ENCODE data around the gene YIPF4.
"Not testable (repeated sequence)": the region's sequence is repeated elsewhere in the genome, so short reads cannot be mapped to it uniquely, and the experiment has no call there.

Gene YIPF4

DNA sequence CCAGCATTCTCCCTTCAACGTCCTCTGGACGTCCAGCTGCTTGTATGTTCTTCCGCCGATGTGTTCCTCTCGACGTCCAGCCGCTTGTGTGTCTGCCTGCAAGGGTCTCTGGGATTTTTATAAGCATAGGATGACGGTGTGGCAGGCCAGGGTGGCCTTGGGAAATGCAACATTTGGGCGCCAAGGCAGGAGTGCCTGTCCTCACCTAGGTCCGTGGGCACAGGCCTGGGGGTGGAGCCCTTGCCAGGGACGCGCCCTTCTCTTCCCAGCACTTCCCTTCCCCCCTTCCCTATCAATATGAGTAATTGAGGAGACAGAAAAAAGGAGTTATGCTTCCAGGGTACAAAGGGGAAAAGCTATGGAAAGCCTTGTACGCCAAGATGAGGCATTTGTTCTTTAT is 19.5 kb upstream of the YIPF4 start:
- H3K9me3 ChIP-seq (replicated peaks; ENCODE audit: low read length) = no peaks in the 10 kb centered on the region
- H3K36me3 ChIP-seq (ENCODE audit: insufficient read depth, low read length) = no peaks in the 10 kb centered on the region
- H3K4me1 ChIP-seq (ENCODE audit: control insufficient read depth, insufficient read depth, low read length) = no peaks in the 10 kb centered on the region
- H3K4me2 ChIP-seq (ENCODE audit: low read length) = no peak overlapping the region
- H3K4me3 ChIP-seq (ENCODE audit: low read length) = no peak overlapping the region
- no peak overlapping the region for H3K9ac ChIP-seq (ENCODE audit: low read depth, low read length)
- H3K27me3 ChIP-seq (ENCODE audit: control insufficient read depth, insufficient read depth, low read length) = peaks cover 7% of the 10 kb centered on the region

GRCh38 chr2:32260376-32260775 is 17.3 kb upstream of the YIPF4 start:
- peaks cover 13% of the 10 kb centered on the region for H3K27me3 ChIP-seq (ENCODE audit: control insufficient read depth, insufficient read depth, low read length)
- H3K9ac ChIP-seq (ENCODE audit: low read depth, low read length) = no peak overlapping the region
- H3K4me3 ChIP-seq (ENCODE audit: low read length) = no peak overlapping the region
- H3K36me3 ChIP-seq (ENCODE audit: insufficient read depth, low read length) = no peaks in the 10 kb centered on the region
- H3K9me3 ChIP-seq (replicated peaks; ENCODE audit: low read length) = no peaks in the 10 kb centered on the region
- H3K4me1 ChIP-seq (ENCODE audit: control insufficient read depth, insufficient read depth, low read length) = no peaks in the 10 kb centered on the region
- H3K4me2 ChIP-seq (ENCODE audit: low read length) = no peak overlapping the region

DNA sequence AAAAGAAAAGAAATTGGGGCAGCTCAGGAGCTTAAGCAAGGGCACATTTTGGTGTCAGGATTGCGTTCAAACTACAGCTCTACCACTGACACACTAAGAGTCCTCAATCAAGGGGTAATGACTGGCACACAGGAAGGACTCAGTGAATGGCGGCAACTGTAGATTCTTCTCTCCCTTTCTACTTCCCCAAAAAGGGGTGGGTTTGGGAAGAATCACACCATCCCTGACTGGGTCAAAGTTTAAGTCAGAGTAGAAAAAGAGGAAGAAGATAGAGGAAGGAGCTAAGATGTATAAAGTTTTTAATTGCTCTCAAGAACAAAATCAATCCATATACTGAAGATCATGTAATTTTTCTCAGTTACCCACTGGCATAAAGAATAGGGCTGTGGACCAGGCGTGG is 15.6 kb upstream of the YIPF4 start:
- Histone ChIP-seq H3K4me2 (ENCODE audit: low read length) (no peak overlapping the region), H3K27me3 (ENCODE audit: control insufficient read depth, insufficient read depth, low read length) (peaks cover 16% of the 10 kb centered on the region), H3K4me3 (ENCODE audit: low read length) (no peak overlapping the region), H3K9ac (ENCODE audit: low read depth, low read length) (no peak overlapping the region), H3K36me3 (ENCODE audit: insufficient read depth, low read length) (no peaks in the 10 kb centered on the region), H3K4me1 (ENCODE audit: control insufficient read depth, insufficient read depth, low read length) (no peaks in the 10 kb centered on the region), H3K9me3 (replicated peaks; ENCODE audit: low read length) (no peaks in the 10 kb centered on the region)

GRCh38 chr2:32264422-32265105 is 13.1 kb upstream of the YIPF4 start, which contains the start of gene NLRC4:
Gene NLRC4, minus strand, starts transcription at chr2:32264886. Its CDS starts 8,111 bp downstream, at chr2:32256775.
- H3K36me3 ChIP-seq (ENCODE audit: insufficient read depth, low read length) = no peaks in the 10 kb centered on the region
- no peaks in the 10 kb centered on the region for H3K4me1 ChIP-seq (ENCODE audit: control insufficient read depth, insufficient read depth, low read length)
- H3K4me2 ChIP-seq (ENCODE audit: low read length) = no peak within 1 kb of the TSS
- peaks cover 16% of the 10 kb centered on the region for H3K27me3 ChIP-seq (ENCODE audit: control insufficient read depth, insufficient read depth, low read length)
- H3K9ac ChIP-seq (ENCODE audit: low read depth, low read length) = no peak within 1 kb of the TSS
- H3K4me3 ChIP-seq (ENCODE audit: low read length) = no peak within 1 kb of the TSS
- no peaks in the 10 kb centered on the region for H3K9me3 ChIP-seq (replicated peaks; ENCODE audit: low read length)

- H3K4me3 ChIP-seq (ENCODE audit: low read length) = no peak overlapping the region
- no peaks in the 10 kb centered on the region for H3K9me3 ChIP-seq (replicated peaks; ENCODE audit: low read length)
- peaks cover 3% of the 10 kb centered on the region for H3K27me3 ChIP-seq (ENCODE audit: control insufficient read depth, insufficient read depth, low read length)
- no peaks in the 10 kb centered on the region for H3K4me1 ChIP-seq (ENCODE audit: control insufficient read depth, insufficient read depth, low read length)
- no peaks in the 10 kb centered on the region for H3K36me3 ChIP-seq (ENCODE audit: insufficient read depth, low read length)
- no peak overlapping the region for H3K9ac ChIP-seq (ENCODE audit: low read depth, low read length)
- H3K4me2 ChIP-seq (ENCODE audit: low read length) = no peak overlapping the region
Observed at GRCh38 chr2:32271063-32271462, 6.6 kb upstream of the YIPF4 start.

GRCh38 chr2:32272279-32272678 is 5.4 kb upstream of the YIPF4 start:
- Histone ChIP-seq H3K4me2 (ENCODE audit: low read length) (no peak overlapping the region), H3K27me3 (ENCODE audit: control insufficient read depth, insufficient read depth, low read length) (peaks cover 3% of the 10 kb centered on the region), H3K9me3 (replicated peaks; ENCODE audit: low read length) (no peaks in the 10 kb centered on the region), H3K9ac (ENCODE audit: low read depth, low read length) (no peak overlapping the region), H3K4me3 (ENCODE audit: low read length) (no peak overlapping the region), H3K4me1 (ENCODE audit: control insufficient read depth, insufficient read depth, low read length) (peaks cover 1% of the 10 kb centered on the region), H3K36me3 (ENCODE audit: insufficient read depth, low read length) (no peaks in the 10 kb centered on the region)

- Histone ChIP-seq H3K9me3 (replicated peaks; ENCODE audit: low read length) (no peaks in the 10 kb centered on the region), H3K4me2 (ENCODE audit: low read length) (no peak overlapping the region), H3K27me3 (ENCODE audit: control insufficient read depth, insufficient read depth, low read length) (peaks cover 3% of the 10 kb centered on the region), H3K9ac (ENCODE audit: low read depth, low read length) (no peak overlapping the region), H3K4me3 (ENCODE audit: low read length) (no peak overlapping the region), H3K4me1 (ENCODE audit: control insufficient read depth, insufficient read depth, low read length) (peaks cover 4% of the 10 kb centered on the region), H3K36me3 (ENCODE audit: insufficient read depth, low read length) (peaks cover 5% of the 10 kb centered on the region)
Observed at GRCh38 chr2:32274289-32274688, 3.4 kb upstream of the YIPF4 start.

DNA sequence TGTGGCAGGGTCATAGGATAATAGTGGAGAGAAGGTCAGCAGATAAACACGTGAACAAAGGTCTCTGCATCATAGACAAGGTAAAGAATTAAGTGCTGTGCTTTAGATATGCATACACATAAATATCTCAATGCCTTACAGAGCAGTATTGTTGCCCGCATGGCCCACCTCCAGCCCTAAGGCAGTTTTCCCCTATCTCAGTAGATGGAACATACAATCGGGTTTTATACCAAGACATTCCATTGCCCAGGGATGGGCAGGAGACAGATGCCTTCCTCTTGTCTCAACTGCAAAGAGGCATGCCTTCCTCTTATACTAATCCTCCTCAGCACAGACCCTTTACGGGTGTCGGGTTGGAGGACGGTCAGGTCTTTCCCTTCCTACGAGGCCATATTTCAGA is 1.9 kb upstream of the YIPF4 start:
- not testable (repeated sequence) for H3K9ac ChIP-seq (ENCODE audit: low read depth, low read length); H3K4me3 ChIP-seq (ENCODE audit: low read length); H3K9me3 ChIP-seq (replicated peaks; ENCODE audit: low read length); H3K36me3 ChIP-seq (ENCODE audit: insufficient read depth, low read length); H3K27me3 ChIP-seq (ENCODE audit: control insufficient read depth, insufficient read depth, low read length); H3K4me2 ChIP-seq (ENCODE audit: low read length); H3K4me1 ChIP-seq (ENCODE audit: control insufficient read depth, insufficient read depth, low read length)

GRCh38 chr2:32277363-32277673 is 386 bp upstream of the YIPF4 start:
- peak overlapping the region; percentile 100 for H3K9ac ChIP-seq (ENCODE audit: low read depth, low read length)

GRCh38 chr2:32278478-32278853 is 762 bp downstream of the YIPF4 start:
- H3K36me3 ChIP-seq (ENCODE audit: insufficient read depth, low read length) = peaks cover 10% of the 10 kb centered on the region
- H3K4me3 ChIP-seq (ENCODE audit: low read length) = peak overlapping the region; percentile 99
- H3K9me3 ChIP-seq (replicated peaks; ENCODE audit: low read length) = no peaks in the 10 kb centered on the region
- H3K4me1 ChIP-seq (ENCODE audit: control insufficient read depth, insufficient read depth, low read length) = peaks cover 4% of the 10 kb centered on the region
- H3K27me3 ChIP-seq (ENCODE audit: control insufficient read depth, insufficient read depth, low read length) = peaks cover 1% of the 10 kb centered on the region
- H3K9ac ChIP-seq (ENCODE audit: low read depth, low read length) = peak overlapping the region; percentile 100
- peak overlapping the region; percentile 86 for H3K4me2 ChIP-seq (ENCODE audit: low read length)

More at GRCh38 chr2:32277363-32277673, 386 bp upstream of the YIPF4 start:
- Histone ChIP-seq H3K27me3 (ENCODE audit: control insufficient read depth, insufficient read depth, low read length) (peaks cover 3% of the 10 kb centered on the region), H3K36me3 (ENCODE audit: insufficient read depth, low read length) (peaks cover 10% of the 10 kb centered on the region), H3K4me1 (ENCODE audit: control insufficient read depth, insufficient read depth, low read length) (peaks cover 4% of the 10 kb centered on the region), H3K9me3 (replicated peaks; ENCODE audit: low read length) (no peaks in the 10 kb centered on the region), H3K4me3 (ENCODE audit: low read length) (peak overlapping the region; percentile 99), H3K4me2 (ENCODE audit: low read length) (peak overlapping the region; percentile 86)

DNA sequence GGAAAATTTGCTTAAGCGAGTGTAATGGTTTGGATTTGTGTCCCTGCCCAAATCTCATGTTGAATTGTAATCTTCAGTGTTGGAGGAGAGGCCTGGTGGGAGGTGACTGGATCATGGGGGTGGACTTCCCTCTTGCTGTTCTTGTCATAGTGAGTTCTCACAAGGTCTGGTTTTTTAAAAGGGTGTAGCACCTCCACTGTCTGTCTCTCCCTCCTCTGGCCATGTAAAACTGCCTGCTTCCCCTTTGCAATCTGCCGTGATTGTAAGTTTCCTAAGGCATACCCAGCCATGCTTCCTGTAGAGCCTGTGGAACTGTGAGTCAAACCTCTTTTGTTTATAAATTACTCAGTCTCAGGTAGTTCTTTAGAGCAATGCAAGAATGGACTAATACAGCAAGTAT is 6.6 kb downstream of the YIPF4 start:
- Histone ChIP-seq H3K4me1 (ENCODE audit: control insufficient read depth, insufficient read depth, low read length) (peaks cover 8% of the 10 kb centered on the region), H3K9me3 (replicated peaks; ENCODE audit: low read length) (no peaks in the 10 kb centered on the region), H3K27me3 (ENCODE audit: control insufficient read depth, insufficient read depth, low read length) (no peaks in the 10 kb centered on the region), H3K9ac (ENCODE audit: low read depth, low read length) (no peak overlapping the region), H3K4me3 (ENCODE audit: low read length) (no peak overlapping the region), H3K36me3 (ENCODE audit: insufficient read depth, low read length) (peaks cover 5% of the 10 kb centered on the region), H3K4me2 (ENCODE audit: low read length) (no peak overlapping the region)

- H3K9ac ChIP-seq (ENCODE audit: low read depth, low read length) = no peak overlapping the region
- H3K4me1 ChIP-seq (ENCODE audit: control insufficient read depth, insufficient read depth, low read length) = peaks cover 18% of the 10 kb centered on the region
- H3K9me3 ChIP-seq (replicated peaks; ENCODE audit: low read length) = no peaks in the 10 kb centered on the region
- no peaks in the 10 kb centered on the region for H3K27me3 ChIP-seq (ENCODE audit: control insufficient read depth, insufficient read depth, low read length)
- peaks cover 7% of the 10 kb centered on the region for H3K36me3 ChIP-seq (ENCODE audit: insufficient read depth, low read length)
- no peak overlapping the region for H3K4me3 ChIP-seq (ENCODE audit: low read length)
- H3K4me2 ChIP-seq (ENCODE audit: low read length) = peak overlapping the region; percentile 17
Observed at GRCh38 chr2:32289165-32289999, 11.7 kb downstream of the YIPF4 start.
